NCI-H128 (cell line): ENCODE data around the gene AGFG1.
"Not testable (repeated sequence)": the region's sequence is repeated elsewhere in the genome, so short reads cannot be mapped to it uniquely, and the experiment has no call there.

Experiments
- DNase-seq: peaks from one replicate; lab custom pipeline; 2025; ENCODE audit not compliant: unreplicated experiment; lab: John Stamatoyannopoulos, UW

Gene AGFG1

GRCh38 chr2:227534714-227535113, 62.8 kb downstream of the AGFG1 start:
- DNase-seq = no peak

- DNase-seq = no peak
These were observed 64.5 kb downstream of the AGFG1 start for GRCh38 chr2:227536445-227536844.

- no peak for DNase-seq
These were observed 67.6 kb downstream of the AGFG1 start for GRCh38 chr2:227539465-227539956.

- DNase-seq = not testable (repeated sequence)
These were observed 68.4 kb downstream of the AGFG1 start for GRCh38 chr2:227540352-227540751.

GRCh38 chr2:227545990-227546389, 74.0 kb downstream of the AGFG1 start:
- no peak for DNase-seq

- DNase-seq = no peak
These were observed 79.9 kb downstream of the AGFG1 start for GRCh38 chr2:227551836-227552235.

- no peak for DNase-seq
These were observed 90.6 kb downstream of the AGFG1 start for GRCh38 chr2:227562581-227562980.

GRCh38 chr2:227565080-227565479, 93.1 kb downstream of the AGFG1 start:
- no peak for DNase-seq

- no peak for DNase-seq
These were observed 94.1 kb downstream of the AGFG1 start for GRCh38 chr2:227566012-227566411.

- DNase-seq = no peak
These were observed 96.9 kb downstream of the AGFG1 start for GRCh38 chr2:227568852-227569169.

- DNase-seq = no peak
These were observed 98.7 kb downstream of the AGFG1 start for GRCh38 chr2:227570615-227571014.

- no peak for DNase-seq
These were observed 104.2 kb downstream of the AGFG1 start for GRCh38 chr2:227576110-227576509.

- no peak for DNase-seq
These were observed 104.9 kb downstream of the AGFG1 start for GRCh38 chr2:227576812-227577211.

GRCh38 chr2:227577555-227577954, 105.6 kb downstream of the AGFG1 start:
- no peak for DNase-seq

GRCh38 chr2:227578642-227579041, 106.7 kb downstream of the AGFG1 start:
- no peak for DNase-seq

GRCh38 chr2:227579791-227580190, 107.8 kb downstream of the AGFG1 start:
- no peak for DNase-seq

- DNase-seq = no peak
These were observed 110.4 kb downstream of the AGFG1 start for GRCh38 chr2:227582369-227582768.

- no peak for DNase-seq
These were observed 120.9 kb downstream of the AGFG1 start for GRCh38 chr2:227592694-227593387.

GRCh38 chr2:227595797-227596196, 123.8 kb downstream of the AGFG1 start:
- no peak for DNase-seq

- no peak for DNase-seq
These were observed 125.1 kb downstream of the AGFG1 start for GRCh38 chr2:227597036-227597435.

GRCh38 chr2:227597998-227598397, 126.0 kb downstream of the AGFG1 start:
- no peak for DNase-seq

- not testable (repeated sequence) for DNase-seq
These were observed 127.0 kb downstream of the AGFG1 start, which contains the start of gene SCYGR2 for GRCh38 chr2:227598835-227599503. SCYGR2 (plus strand) TSS chr2:227598893; CDS start chr2:227598893, 0 bp downstream.

GRCh38 chr2:227602358-227602757, 130.4 kb downstream of the AGFG1 start:
- DNase-seq = no peak
